Testis (tissue), 3 donors: ENCODE measurements around the gene NIPSNAP3A. TPM values are rescaled to one million over a fixed set of nuclear protein-coding genes. Genes with fewer than 3 reads are reported as not detected.

ENCODE experiments used
- DNase-seq: peaks from one replicate; pipeline ENCODE4 v3.0.0-alpha.2; 2019
- H3K27ac ChIP-seq, 2 donors: fragments of 200-600 bp; sonication (generic); one replicate each; pipeline ENCODE4 v1.5.1; 2019
- H3K27me3 ChIP-seq: fragments of 200-600 bp; sonication (generic); one replicate; pipeline ENCODE4 v1.5.1; 2019
- H3K36me3 ChIP-seq: fragments of 200-600 bp; sonication (generic); one replicate; pipeline ENCODE4 v1.5.1; 2017; ENCODE audit warnings: low read depth; ENCODE audit errors: missing control alignments
- H3K4me1 ChIP-seq: fragments of 200-600 bp; sonication (generic); one replicate; pipeline ENCODE4 v1.5.1; 2019
- H3K4me3 ChIP-seq, 2 donors: fragments of 200-600 bp; sonication (generic); one replicate each; pipeline ENCODE4 v1.5.1; 2017 to 2019
- H3K9me3 ChIP-seq: fragments of 200-600 bp; sonication (generic); one replicate; pipeline ENCODE4 v1.5.1; 2017
- CTCF ChIP-seq, 3 experiments: fragments of 450-650 bp in 2 of 3; fragments of 200-600 bp in 1 of 3; sonication (generic) in 1 of 3; IDR thresholded peaks; one replicate each; pipeline ENCODE4 v1.5.1; 2016 to 2019; ENCODE audit warnings: antibody characterized with exemption in 3 of 3, mild to moderate bottlenecking in 2 of 3, moderate library complexity in 1 of 3
- POLR2A ChIP-seq: fragments of 450-650 bp; IDR thresholded peaks from one replicate; pipeline ENCODE4 v1.6.1; 2017; ENCODE audit warnings: antibody characterized with exemption, mild to moderate bottlenecking, moderate library complexity
- WGBS, 2 donors: methylation state at CpG; one replicate each; pipeline ENCODE4 v1.1.5; 2018; 5-methylcytosine and 5-hydroxymethylcytosine counted together
- intact Hi-C: fragments of 100-400 bp; cut with DNase I; formaldehyde crosslinking; loops from one replicate; pipeline ENCODE4 v1.15.1; 2023; ENCODE audit warnings: low total_unique reads
- polyA plus RNA-seq: library from polyadenylated mRNA; stranded (reverse); fragments of 350-450 nt; fragmentation: Illumina TruSeq; extraction: RNeasy Lipid Tissue Mini Kit (QIAGEN cat#74804); gene quantifications from one replicate; pipeline ENCODE4 v1.2.3, GENCODE V29; 2014; ENCODE audit warnings: low read depth, low replicate concordance; ENCODE audit not compliant: insufficient read depth
- total RNA-seq, 2 donors: library from RNA; depleted of rRNA; stranded (reverse); fragments of >200 nt; gene quantifications; one replicate each; pipeline ENCODE4 v1.2.3, GENCODE V29; 2016

Gene NIPSNAP3A
- total and polyA plus RNA-seq, 3 donors from 2014 or later: 21.6 to 28.8 (median 27.0) TPM

GRCh38 chr9:104738452-104738851, 9.0 kb upstream of the NIPSNAP3A start:
- no peaks in the 10 kb centered on the region for H3K27me3 ChIP-seq
- no peak overlapping the region for H3K4me3 ChIP-seq
- H3K4me1 ChIP-seq: no peaks in the 10 kb centered on the region
- intact Hi-C loops: no loop called here
- H3K36me3 ChIP-seq: no peaks in the 10 kb centered on the region
- no peak for DNase-seq
- 74 to 77% methylated on average over 3 of the region's 3 CpGs for WGBS, 2 donors
- TF ChIP-seq CTCF (IDR thresholded peaks at IDR 0.05) (no peak), POLR2A (no peak)
- no peak overlapping the region for H3K27ac ChIP-seq
- H3K9me3 ChIP-seq: no peaks in the 10 kb centered on the region

- Histone ChIP-seq H3K36me3 (no peaks in the 10 kb centered on the region), H3K27ac (no peak overlapping the region), H3K27me3 (no peaks in the 10 kb centered on the region), H3K4me1 (no peaks in the 10 kb centered on the region), H3K4me3 (no peak overlapping the region), H3K9me3 (no peaks in the 10 kb centered on the region)
- WGBS, 2 donors: 48 to 55% methylated on average over 1 of the region's 1 CpG
- no peak for DNase-seq
- intact Hi-C loops: no loop called here
- no peak for TF ChIP-seq POLR2A
- no peak for TF ChIP-seq CTCF (IDR thresholded peaks at IDR 0.05)
Observed at GRCh38 chr9:104740621-104741020, 6.9 kb upstream of the NIPSNAP3A start.

GRCh38 chr9:104743376-104743985, 4.0 kb upstream of the NIPSNAP3A start:
- intact Hi-C loops: no loop called here
- H3K4me1 ChIP-seq: peaks cover under 1% of the 10 kb centered on the region
- no peaks in the 10 kb centered on the region for H3K27me3 ChIP-seq
- H3K4me3 ChIP-seq: no peak overlapping the region
- no peak for DNase-seq
- WGBS, 2 donors: 42 to 47% methylated on average over 7 of the region's 7 CpGs
- H3K27ac ChIP-seq: no peak overlapping the region
- H3K9me3 ChIP-seq: no peaks in the 10 kb centered on the region
- H3K36me3 ChIP-seq: no peaks in the 10 kb centered on the region
- TF ChIP-seq POLR2A (no peak), CTCF (IDR thresholded peaks at IDR 0.05) (peak; percentile 43 to 71 (median 62))

DNA sequence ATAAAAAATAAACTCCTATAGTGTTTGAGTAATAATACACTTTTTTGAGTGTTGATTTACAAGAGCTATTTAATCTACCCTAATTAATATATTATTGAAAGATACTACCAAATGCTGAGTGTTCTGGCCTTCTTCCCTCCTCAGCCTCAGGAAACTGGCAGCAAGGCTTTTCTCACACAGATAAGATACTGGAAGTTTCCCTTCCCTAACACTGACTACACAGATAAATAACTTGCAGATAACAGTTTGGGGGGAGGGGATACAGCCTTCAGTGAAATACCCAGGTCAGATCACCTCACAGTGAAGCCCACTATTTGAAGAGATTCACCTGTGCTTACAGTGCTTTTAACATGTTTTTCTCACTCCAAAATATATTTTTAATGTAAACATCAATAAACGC, 1.6 kb upstream of the NIPSNAP3A start:
- Histone ChIP-seq H3K4me3 (no peak overlapping the region), H3K27me3 (no peaks in the 10 kb centered on the region), H3K4me1 (peaks cover 6% of the 10 kb centered on the region), H3K27ac (no peak overlapping the region), H3K36me3 (no peaks in the 10 kb centered on the region), H3K9me3 (no peaks in the 10 kb centered on the region)
- WGBS, 2 donors: 59% methylated on average over 1 of the region's 1 CpG
- DNase-seq: no peak
- TF ChIP-seq CTCF (IDR thresholded peaks at IDR 0.05) (no peak), POLR2A (no peak)
- intact Hi-C loops: no loop called here

DNA sequence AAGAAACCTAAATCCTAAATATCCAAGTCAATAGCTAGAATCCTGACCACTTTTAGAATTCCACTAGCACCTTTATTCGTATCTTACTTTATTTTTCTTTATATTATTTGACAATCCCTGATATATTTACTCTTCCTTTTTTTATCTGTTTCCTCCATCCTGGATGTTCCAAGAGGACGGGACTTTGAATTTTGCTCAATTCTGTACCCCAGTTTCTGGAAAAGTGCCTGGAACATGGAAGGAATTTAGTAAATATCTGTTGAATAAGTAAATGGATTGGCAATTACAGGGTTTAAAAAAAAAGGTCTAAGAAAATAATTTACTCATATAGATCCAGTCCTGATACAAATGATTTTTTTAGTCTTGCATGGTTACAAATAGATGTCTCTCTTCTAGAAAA, 1.2 kb upstream of the NIPSNAP3A start:
- no peak overlapping the region for H3K27ac ChIP-seq
- no peaks in the 10 kb centered on the region for H3K9me3 ChIP-seq
- H3K27me3 ChIP-seq: no peaks in the 10 kb centered on the region
- intact Hi-C loops: no loop called here
- TF ChIP-seq CTCF (IDR thresholded peaks at IDR 0.05) (no peak), POLR2A (no peak)
- 56 to 66% methylated on average over 2 of the region's 2 CpGs for WGBS, 2 donors
- H3K4me1 ChIP-seq: peaks cover 6% of the 10 kb centered on the region
- DNase-seq: no peak
- no peaks in the 10 kb centered on the region for H3K36me3 ChIP-seq
- H3K4me3 ChIP-seq: no peak overlapping the region
